Right lobe of liver (tissue), 4 donors: Measurements from ENCODE around the gene RASA4B.
"Not testable (repeated sequence)": the region's sequence is repeated elsewhere in the genome, so short reads cannot be mapped to it uniquely, and the experiment has no call there.

Experiments
- POLR2A ChIP-seq: fragments of 450-650 bp; IDR thresholded peaks from one replicate; pipeline ENCODE4 v1.6.1; 2017; ENCODE audit warnings: antibody characterized with exemption, mild to moderate bottlenecking
- TF ChIP-seq, protein P1 (sequence below), 4 donors: fragments of 200-600 bp in 3 of 4; fragments of 450-650 bp in 1 of 4; IDR thresholded peaks; one replicate each; pipeline versions ENCODE4 v1.5.1 to v1.8.0; 2016 to 2022; ENCODE audit warnings: antibody characterized with exemption in 4 of 4, mild to moderate bottlenecking in 2 of 4
- donor health status: DM: no; HTN: no; CAD: no.
- donor health status: DM: no; HTN: no; CAD: no.
- donor health status: DM: no; HTN: yes; CAD: no.

DNA sequence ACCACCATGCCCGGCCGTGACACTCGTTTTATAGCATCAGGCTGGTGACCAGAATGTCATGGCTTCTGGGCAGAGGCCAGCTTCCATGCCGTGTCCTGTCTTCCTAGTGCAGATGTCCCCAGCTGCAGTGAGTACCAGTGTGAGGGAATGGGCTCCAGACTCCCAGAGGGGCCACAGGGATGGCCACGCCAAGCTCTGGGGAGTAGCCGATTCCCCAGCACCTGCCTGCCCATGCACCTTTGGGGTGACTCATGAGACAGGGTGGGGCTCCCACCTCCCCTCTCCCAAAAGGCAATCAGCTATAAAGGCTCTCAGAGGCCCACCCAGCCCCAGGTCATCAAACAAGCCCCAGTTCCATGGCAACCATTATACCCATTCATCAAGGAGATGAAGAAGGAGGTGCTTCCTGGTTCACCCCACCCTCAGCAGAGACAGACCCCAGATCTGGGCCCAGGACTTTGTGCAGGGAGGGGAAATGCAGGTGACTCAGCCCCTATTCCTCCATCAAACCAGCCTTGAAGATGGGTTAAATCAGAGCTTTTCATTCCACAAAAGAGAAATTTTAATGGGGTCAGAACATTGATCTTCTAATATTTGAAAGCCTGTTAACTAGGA, 33.3 kb upstream of the RASA4B start, which contains the start of gene SPDYE2:
- not testable (repeated sequence) for TF ChIP-seq POLR2A
- TF ChIP-seq, protein P1, sequence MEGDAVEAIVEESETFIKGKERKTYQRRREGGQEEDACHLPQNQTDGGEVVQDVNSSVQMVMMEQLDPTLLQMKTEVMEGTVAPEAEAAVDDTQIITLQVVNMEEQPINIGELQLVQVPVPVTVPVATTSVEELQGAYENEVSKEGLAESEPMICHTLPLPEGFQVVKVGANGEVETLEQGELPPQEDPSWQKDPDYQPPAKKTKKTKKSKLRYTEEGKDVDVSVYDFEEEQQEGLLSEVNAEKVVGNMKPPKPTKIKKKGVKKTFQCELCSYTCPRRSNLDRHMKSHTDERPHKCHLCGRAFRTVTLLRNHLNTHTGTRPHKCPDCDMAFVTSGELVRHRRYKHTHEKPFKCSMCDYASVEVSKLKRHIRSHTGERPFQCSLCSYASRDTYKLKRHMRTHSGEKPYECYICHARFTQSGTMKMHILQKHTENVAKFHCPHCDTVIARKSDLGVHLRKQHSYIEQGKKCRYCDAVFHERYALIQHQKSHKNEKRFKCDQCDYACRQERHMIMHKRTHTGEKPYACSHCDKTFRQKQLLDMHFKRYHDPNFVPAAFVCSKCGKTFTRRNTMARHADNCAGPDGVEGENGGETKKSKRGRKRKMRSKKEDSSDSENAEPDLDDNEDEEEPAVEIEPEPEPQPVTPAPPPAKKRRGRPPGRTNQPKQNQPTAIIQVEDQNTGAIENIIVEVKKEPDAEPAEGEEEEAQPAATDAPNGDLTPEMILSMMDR (IDR thresholded peaks at IDR 0.05) = not testable (repeated sequence)
